ENCODE results near the gene TADA1.

The TADA1 gene

GRCh38 chr1:166868639-166869038 is 7.4 kb downstream of the TADA1 start:
- TF ChIP-seq CTCF (conservative IDR thresholded peaks at IDR 0.05; ENCODE audit: control insufficient read depth, insufficient read depth, low read depth, low read length) = no peak
- H3K4me3 ChIP-seq (ENCODE audit: control insufficient read depth, low read depth, low read length) = no peak overlapping the region
- DNase-seq (ENCODE audit: low read depth) = no peak

GRCh38 chr1:166865926-166866325 is 10.1 kb downstream of the TADA1 start:
- TF ChIP-seq CTCF (conservative IDR thresholded peaks at IDR 0.05; ENCODE audit: control insufficient read depth, insufficient read depth, low read depth, low read length) = no peak
- peak; percentile 76 for DNase-seq (ENCODE audit: low read depth)
- no peak overlapping the region for H3K4me3 ChIP-seq (ENCODE audit: control insufficient read depth, low read depth, low read length)

- TF ChIP-seq CTCF (conservative IDR thresholded peaks at IDR 0.05; ENCODE audit: control insufficient read depth, insufficient read depth, low read depth, low read length) = no peak
- DNase-seq (ENCODE audit: low read depth) = no peak
- H3K4me3 ChIP-seq (ENCODE audit: control insufficient read depth, low read depth, low read length) = no peak overlapping the region
Observed at GRCh38 chr1:166859597-166859996, 16.5 kb downstream of the TADA1 start.

- H3K4me3 ChIP-seq (ENCODE audit: control insufficient read depth, low read depth, low read length) = no peak overlapping the region
- no peak for DNase-seq (ENCODE audit: low read depth)
- no peak for TF ChIP-seq CTCF (conservative IDR thresholded peaks at IDR 0.05; ENCODE audit: control insufficient read depth, insufficient read depth, low read depth, low read length)
Observed at GRCh38 chr1:166858726-166859419, 17.2 kb downstream of the TADA1 start.

GRCh38 chr1:166857995-166858394 is 18.1 kb downstream of the TADA1 start:
- H3K4me3 ChIP-seq (ENCODE audit: control insufficient read depth, low read depth, low read length) = no peak overlapping the region
- no peak for TF ChIP-seq CTCF (conservative IDR thresholded peaks at IDR 0.05; ENCODE audit: control insufficient read depth, insufficient read depth, low read depth, low read length)
- no peak for DNase-seq (ENCODE audit: low read depth)

- no peak overlapping the region for H3K4me3 ChIP-seq (ENCODE audit: control insufficient read depth, low read depth, low read length)
- no peak for DNase-seq (ENCODE audit: low read depth)
- no peak for TF ChIP-seq CTCF (conservative IDR thresholded peaks at IDR 0.05; ENCODE audit: control insufficient read depth, insufficient read depth, low read depth, low read length)
Observed at GRCh38 chr1:166855558-166855957, 20.5 kb downstream of the TADA1 start.

- no peak overlapping the region for H3K4me3 ChIP-seq (ENCODE audit: control insufficient read depth, low read depth, low read length)
- TF ChIP-seq CTCF (conservative IDR thresholded peaks at IDR 0.05; ENCODE audit: control insufficient read depth, insufficient read depth, low read depth, low read length) = no peak
- no peak for DNase-seq (ENCODE audit: low read depth)
Observed at GRCh38 chr1:166852918-166853317, 23.1 kb downstream of the TADA1 start.

All from fibroblast of mammary gland (primary cell).